GM12872 (cell line): ENCODE data around the gene CYGB.

Source experiments
- TF ChIP-seq, protein P1 (sequence below): IDR thresholded peaks from 3 replicates; pipeline ENCODE4 v1.5.1; 2011; ENCODE audit warnings: low read depth, mild to moderate bottlenecking, low read length, moderate library complexity; ENCODE audit not compliant: insufficient read depth

CYGB gene

GRCh38 chr17:76521262-76521661 is 16.2 kb downstream of the CYGB start:
- TF ChIP-seq, protein P1, sequence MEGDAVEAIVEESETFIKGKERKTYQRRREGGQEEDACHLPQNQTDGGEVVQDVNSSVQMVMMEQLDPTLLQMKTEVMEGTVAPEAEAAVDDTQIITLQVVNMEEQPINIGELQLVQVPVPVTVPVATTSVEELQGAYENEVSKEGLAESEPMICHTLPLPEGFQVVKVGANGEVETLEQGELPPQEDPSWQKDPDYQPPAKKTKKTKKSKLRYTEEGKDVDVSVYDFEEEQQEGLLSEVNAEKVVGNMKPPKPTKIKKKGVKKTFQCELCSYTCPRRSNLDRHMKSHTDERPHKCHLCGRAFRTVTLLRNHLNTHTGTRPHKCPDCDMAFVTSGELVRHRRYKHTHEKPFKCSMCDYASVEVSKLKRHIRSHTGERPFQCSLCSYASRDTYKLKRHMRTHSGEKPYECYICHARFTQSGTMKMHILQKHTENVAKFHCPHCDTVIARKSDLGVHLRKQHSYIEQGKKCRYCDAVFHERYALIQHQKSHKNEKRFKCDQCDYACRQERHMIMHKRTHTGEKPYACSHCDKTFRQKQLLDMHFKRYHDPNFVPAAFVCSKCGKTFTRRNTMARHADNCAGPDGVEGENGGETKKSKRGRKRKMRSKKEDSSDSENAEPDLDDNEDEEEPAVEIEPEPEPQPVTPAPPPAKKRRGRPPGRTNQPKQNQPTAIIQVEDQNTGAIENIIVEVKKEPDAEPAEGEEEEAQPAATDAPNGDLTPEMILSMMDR, result no peak

GRCh38 chr17:76519048-76519966 is 18.2 kb downstream of the CYGB start:
- TF ChIP-seq, protein P1, result no peak

GRCh38 chr17:76517638-76518038 is 19.9 kb downstream of the CYGB start:
- TF ChIP-seq, protein P1, result no peak

DNA sequence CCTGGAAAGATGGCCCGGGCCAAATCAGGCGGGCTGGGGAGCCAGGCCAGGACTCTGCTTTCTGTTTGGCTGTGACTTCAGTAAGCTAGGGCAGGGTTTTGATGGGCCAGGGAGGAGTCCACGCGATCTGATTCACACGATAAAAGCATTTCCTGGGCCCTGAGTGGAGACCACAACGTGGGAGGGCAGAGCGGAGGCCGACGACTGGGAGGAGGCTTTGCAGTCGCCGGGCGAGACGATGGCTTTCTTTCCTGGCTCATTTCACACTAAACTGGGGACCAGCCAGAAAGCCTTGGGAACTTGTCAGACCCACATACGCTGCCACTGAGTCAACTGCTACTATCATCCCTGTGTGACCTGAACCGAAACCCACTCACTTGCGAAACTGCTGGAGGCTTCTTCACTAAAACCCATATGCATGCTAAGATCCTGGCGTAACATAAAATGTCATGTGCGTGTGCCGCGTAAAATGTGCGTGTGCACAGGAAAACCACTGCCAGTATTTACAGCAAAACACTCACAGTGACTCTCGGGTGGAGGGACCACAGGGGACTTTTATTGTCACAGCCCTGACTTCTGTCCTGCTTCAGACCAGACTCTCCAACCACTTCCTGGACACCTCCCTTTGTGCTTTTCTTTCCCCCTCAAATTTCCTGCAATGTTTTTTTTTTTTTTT is 22.1 kb downstream of the CYGB start:
- TF ChIP-seq, protein P1, result no peak

DNA sequence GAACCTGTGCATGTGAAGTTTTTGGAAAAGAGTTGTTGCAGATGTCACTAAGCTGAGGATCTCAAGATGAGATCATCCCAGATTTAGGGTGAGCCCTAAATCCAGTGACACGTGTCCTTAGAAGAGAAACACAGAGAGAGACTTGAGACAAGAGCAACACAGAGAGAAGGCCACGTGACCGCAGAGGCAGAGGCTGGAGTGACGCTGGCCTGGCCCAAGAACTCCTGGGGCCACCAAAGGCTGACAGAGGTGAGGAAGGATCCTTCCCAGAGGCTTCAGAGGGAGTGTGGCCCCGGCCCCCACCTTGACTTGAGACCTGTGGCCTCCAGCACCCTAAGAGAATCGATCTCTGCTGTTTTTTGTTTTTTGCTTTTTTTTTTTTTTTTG is 24.2 kb downstream of the CYGB start:
- TF ChIP-seq, protein P1, result no peak

GRCh38 chr17:76512366-76513305 is 24.9 kb downstream of the CYGB start:
- TF ChIP-seq, protein P1, result no peak
